GM23248 (cell line): ENCODE data around the gene AMACR.
"Not testable (repeated sequence)": the region's sequence is repeated elsewhere in the genome, so short reads cannot be mapped to it uniquely, and the experiment has no call there.

ENCODE experiments used
- EZH2 ChIP-seq: fragments of 200-600 bp; sonication (generic); IDR thresholded peaks from 2 replicates; pipeline ENCODE4 v1.6.1; 2018; ENCODE audit warnings: antibody characterized with exemption, mild to moderate bottlenecking; ENCODE audit not compliant: insufficient read depth, poor library complexity, severe bottlenecking
- EZH2phosphoT487 ChIP-seq: fragments of 200-600 bp; sonication (generic); IDR thresholded peaks from 2 replicates; pipeline ENCODE4 v1.6.1; 2018; ENCODE audit warnings: antibody characterized with exemption, moderate library complexity, mild to moderate bottlenecking, low read depth; ENCODE audit not compliant: insufficient read depth

GRCh38 chr5:34010146-34010545 lies 2.3 kb upstream of the AMACR start:
- not testable (repeated sequence) for TF ChIP-seq EZH2phosphoT487, EZH2
